HG03135 (cell line): ENCODE measurements around the gene GOT2.
"Not testable (repeated sequence)": the region's sequence is repeated elsewhere in the genome, so short reads cannot be mapped to it uniquely, and the experiment has no call there.

Experiments used
- ATAC-seq: cut with Tn5 transposase; IDR thresholded peaks from one replicate; pipeline ENCODE4 v1.9.1; 2021; ENCODE audit warnings: mild to moderate bottlenecking, moderate library complexity; ENCODE audit not compliant: unreplicated experiment

GOT2 gene

DNA sequence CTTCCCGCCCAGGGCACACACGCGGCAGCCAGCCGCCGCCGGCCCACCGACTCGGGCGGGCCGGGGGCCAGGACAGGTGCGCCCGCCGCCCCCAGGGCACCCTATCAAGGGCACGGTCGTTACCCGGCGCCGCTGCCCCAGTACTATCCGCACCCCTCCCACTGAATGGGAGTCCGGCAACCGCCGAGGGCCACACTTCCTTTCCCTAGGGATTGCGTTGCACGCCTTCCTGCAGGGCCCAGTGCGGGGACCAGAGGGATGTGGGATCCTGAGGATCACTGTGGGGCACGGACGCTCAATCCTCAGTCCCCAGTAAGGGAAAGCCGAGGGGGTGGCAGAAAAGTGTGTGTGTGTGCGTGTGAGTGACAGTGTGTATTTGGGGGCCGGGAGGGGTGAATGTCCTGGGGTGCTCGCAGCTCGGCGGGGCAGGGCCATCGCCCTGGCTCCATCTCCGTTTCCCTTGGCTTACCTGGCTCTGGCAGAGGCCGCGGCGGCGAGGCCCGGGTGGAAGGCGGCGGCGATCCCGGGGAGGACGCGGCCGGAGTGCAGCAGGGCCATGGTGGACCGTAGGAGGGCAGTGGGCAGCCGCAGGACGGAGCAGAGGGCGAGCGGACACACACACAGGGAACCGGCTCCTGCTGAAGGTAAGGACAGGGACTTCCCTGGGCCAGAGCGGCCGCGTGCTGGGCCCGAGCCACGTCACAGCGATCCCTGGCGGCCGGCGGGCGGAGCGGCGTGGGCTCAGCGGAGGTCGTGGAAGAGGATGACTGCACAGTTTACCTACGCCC, at the start of gene GOT2:
TSS of gene GOT2 (minus strand) at position 646 of the 788 bp plus-strand sequence. CDS start at position 558, 88 bp downstream.
- peak; percentile 93 for ATAC-seq

DNA sequence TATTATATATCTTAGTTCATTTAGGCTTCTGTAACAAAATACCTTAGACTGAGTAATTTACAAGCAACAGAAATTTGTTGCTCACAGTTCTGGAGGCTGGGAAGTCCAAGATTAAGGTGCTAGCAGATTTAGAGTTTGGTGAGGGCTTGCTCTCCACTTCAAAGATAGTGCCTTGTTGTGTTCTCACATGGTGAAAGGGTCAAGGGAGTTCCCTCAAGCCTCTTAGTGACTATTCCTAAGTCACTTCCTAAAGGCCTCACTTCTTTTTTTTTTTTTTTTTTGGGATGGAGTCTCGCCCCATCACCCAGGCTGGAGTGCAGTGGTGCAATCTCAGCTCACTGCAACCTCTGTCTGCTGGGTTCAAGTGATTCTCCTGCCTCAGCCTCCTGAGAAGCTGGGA, 45.2 kb upstream of the GOT2 start:
- not testable (repeated sequence) for ATAC-seq

DNA sequence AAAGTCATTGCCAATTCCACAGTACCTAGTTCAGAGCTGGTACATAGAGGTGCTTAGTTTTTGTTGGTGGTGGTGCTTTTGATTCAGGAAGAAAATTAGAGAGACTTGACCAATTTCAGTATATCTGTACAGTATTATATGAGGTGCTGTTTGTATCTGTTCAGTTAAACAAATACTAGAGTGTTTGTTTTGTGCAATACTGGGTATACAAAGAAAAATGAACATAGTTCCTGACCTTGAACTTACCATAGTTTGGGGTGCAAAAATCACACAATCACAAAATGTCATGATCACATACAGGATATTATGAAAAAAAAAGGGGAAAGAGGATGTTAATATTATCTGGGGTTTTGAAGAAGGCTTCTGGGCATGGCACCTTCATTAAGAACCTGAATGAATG, 39.8 kb upstream of the GOT2 start:
- ATAC-seq, result no peak

DNA sequence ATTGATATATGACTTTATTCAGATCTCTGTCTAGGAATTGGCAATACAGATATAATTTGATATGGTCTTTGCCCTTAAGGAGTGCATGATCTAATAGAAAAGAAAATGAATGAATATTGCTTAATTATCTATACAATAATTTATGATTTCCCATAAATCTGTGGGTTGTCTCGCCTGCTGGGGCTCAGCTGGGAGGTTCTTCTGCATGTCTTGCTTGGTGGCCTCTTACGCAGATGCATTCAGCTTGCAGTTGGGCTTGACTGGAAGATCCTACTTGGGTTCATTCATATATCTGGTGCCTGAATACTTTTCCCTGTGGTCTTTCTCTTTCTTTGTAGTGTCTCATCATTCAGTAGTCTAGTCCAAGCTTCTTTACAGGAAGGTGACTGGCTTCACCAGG, 34.0 kb upstream of the GOT2 start:
- no peak for ATAC-seq

DNA sequence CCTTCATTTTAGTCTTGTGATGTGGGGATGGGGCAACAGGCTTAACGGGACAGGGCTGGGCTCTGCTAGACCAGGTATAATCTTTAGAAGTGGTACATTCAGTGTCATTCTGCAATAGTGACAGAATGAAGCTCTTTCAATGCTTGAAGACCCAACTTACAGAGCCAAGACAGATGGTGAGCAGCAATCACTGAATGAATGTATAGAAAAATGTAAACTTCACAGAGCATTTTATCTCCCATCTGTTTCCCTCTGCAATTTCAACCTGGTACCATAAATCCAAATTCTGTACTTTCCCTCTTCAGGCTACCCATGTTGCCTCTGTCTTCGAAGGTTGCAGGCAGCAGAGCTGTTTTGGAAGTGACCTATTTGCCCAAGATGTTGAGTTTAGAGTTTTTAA, 33.5 kb upstream of the GOT2 start:
- ATAC-seq, result no peak

DNA sequence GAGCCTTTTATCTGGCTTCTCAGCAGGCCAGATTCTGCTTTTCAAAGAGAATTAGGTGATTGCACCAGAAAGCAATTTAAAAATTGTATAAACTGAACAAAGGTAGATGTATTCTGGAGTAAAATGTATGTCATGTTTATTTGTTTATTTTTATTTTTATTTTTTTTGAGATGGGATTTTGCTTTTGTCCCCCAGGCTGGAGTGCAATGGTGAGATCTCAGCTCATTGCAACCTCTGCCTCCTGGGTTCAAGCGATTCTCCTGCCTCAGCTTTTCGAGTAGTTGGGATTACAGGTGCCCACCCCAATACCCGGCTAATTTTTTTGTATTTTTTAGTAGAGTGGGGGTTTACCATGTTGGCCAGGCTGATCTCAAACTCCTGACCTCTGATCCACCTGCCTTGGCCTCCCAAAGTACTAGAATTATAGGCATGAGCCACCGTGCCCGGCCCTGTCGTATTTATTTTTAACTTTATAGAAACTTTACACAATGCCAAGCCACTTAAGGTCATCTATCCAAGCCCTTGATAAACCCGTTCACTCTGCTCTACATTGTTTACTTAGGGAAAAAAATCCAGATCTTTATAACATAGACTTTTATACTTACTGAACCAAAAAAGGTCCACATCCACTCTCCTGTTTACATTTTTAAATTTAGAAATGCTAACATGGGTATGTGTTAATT, 22.7 kb upstream of the GOT2 start:
- no peak for ATAC-seq

DNA sequence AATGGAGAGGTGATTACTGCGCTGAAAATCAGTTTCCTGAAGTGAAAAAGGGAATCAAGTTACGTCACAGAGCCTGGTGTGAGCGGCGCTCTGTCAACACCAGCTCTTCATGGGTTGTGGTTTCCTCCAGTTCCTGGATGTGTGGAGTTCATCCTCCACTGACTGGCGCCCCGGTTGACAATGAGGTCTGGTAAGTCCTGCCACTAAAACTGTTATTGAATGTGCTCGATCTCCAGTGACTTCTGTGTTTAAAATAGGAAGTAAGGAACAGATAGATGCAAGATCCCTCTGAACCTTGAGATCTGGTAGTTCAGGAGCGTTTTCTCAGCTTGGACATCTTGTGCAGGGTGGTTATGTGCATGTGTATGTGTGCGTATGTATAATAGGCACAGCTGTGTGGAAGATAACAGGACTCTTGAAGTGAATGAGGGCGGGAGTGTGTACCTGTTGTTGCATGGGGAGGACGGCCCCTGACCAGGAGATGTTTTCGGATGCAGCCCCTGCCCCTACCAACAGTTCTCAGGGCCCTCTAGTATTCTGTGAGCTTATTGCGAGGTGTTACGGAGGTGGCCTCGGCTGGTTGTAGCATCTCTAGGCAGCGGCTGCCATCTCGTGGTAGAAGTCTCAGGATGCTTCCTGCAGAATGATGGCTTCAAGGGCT, 22.0 kb upstream of the GOT2 start:
- peak; percentile 96 for ATAC-seq

DNA sequence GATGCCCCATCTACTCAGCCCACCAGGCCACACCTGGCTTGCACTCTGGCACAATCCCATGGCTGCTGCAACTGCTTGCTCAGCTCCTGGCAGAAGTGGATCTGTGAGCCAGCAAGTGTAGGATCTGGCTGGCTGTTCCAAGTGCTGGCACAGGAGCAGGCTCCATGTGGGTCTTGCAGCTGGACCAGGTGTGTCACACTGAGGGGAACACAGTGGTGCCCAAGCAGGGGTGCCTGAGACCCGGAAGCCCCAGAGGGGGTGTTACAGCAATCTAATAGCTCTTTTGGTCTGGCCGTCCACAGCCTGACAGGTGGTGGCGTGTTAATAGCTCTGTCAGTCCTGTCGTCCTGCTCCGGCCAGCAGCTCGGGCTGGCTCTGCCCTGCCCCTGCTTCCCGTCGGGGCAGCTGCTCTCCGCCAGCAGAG, 19.6 kb upstream of the GOT2 start:
- ATAC-seq, result no peak

DNA sequence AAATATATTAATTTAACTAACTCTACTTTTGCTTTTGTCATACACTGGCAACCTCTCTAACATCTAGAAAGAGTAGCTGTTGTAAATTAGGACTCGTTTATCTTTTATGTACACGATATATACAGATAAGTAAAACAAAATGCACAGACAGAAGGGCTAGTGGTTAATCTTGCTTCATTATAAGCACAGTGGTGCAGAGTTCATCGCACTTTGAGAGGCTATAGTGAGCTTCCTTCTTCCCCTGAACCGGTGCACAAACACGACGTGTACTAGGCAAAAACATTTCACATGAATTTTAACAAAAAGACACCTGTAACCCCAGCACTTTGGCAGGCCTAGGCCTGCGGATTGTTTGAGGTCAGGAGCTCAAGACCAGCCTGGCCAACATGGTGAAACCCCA, 10.4 kb upstream of the GOT2 start:
- no peak for ATAC-seq

DNA sequence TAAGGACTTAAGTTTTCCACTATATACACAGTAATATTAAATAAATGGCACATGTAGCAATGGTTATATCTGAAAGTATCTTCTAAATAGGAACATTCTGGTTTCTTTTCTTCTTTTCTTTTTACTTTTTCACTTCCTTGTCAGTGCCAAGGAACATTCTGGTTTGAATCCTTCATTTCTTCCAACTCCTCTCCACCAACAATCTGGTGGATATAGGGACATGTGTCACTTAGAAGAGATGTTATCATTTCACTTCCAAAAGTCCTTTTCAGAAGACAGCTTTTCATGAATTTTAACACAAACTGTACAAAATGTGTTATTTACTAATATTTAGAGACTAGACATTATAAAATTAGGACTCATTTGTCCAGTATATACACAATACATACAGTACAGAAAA, 7.9 kb upstream of the GOT2 start:
- no peak for ATAC-seq

DNA sequence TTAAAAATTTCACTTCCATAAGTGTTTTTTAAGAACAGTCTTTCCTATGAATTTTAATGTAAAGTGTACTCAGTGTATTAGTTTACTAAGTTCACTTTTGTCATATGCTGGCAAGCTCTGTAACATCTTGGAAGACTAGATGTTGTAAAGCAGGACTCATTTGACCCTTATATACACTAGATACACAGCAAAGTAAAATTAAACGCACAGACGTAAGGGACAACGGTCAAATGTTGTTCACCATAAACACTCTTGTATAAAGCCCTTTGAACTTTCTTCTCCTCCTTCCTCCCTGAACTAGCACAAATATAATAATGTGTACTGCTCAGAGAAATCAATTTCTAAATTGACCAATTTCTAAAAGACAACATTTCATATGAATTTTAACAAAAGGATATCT, 7.0 kb upstream of the GOT2 start:
- ATAC-seq, result no peak

DNA sequence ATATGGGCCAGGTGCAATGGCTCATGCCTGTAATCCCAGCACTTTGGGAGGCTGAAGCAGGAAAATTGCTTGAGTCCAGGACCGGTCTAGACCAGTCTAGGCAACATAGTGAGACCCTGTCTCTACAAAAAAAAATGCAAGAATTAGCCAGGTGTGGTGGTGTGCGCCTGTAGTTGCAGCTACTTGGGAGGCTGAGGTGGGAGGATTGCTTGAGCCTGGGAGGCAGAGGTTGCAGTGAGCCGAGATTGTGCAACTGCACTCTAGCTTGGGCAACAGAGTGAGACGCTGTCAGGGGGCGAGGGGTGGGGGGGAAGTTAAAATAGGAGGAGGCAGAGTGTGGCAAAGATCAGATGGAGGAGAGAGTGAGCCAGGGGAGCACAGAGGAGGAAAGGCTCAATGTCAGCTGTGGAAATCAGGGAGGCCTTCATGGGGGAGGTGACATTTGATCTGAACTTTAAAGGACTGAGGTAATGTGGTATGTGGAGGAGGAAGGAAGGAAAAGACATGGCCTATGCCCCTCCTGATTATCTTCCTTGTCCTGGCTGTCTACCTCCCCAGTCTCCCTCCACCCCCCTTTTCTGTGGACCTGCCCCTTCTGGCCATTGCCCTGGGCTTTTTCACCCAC, 4.7 kb upstream of the GOT2 start:
- no peak for ATAC-seq

DNA sequence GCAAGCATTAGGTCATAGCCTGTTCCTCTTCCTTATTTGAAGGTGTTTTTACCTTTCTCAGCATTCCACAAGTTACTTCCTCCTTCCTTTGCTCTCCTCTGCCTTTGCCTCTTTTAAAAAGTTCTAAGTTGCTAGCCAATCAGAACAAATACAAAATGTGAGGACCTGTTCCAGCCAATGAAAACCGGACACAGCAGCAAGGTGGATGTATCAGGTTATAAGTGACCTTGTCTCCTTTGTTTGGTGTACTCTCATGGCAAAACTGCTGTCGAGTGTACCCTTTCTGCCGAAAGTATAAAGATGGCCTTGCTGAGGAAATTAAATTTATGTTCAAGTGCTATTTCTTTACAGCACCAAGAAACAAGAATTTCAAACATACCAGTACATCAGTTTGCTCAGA, 2.2 kb upstream of the GOT2 start:
- not testable (repeated sequence) for ATAC-seq

DNA sequence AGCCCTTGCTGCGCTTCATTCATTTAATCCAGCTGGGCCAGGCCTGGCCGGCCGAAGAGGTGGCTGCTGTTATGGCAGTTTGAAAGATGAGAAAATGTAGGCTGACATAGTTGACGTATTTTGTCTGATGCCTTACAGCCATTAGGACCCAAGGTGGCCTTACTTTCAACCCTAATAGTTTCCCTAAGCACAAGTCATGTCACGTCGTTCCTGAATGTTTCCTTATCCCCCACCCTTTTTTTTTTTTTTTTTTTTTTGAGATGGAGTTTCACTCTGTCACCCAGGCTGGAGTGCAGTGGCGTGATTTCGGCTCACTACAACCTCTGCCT, 307 bp upstream of the GOT2 start:
- ATAC-seq, result no peak

DNA sequence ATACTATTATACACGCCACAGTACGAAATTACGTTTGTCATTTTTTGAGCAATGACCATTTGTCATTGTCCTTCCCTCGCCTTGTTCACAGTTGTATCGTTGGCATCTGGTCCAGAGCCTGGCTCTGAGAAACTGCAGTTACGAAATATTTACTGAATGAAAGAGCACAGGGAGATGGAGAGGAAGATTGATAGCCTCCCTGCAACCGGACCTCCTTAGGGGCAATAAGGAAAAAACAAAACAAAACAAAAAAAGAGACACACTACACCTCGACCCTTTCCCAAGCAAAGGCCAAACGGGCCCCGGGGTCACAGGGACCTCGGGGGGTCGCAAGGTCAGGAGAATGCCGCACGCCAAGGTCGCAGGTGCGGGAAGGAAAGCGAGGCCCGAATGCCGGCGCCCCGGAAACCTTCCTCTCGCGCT, 857 bp downstream of the GOT2 start:
- ATAC-seq, result no peak

DNA sequence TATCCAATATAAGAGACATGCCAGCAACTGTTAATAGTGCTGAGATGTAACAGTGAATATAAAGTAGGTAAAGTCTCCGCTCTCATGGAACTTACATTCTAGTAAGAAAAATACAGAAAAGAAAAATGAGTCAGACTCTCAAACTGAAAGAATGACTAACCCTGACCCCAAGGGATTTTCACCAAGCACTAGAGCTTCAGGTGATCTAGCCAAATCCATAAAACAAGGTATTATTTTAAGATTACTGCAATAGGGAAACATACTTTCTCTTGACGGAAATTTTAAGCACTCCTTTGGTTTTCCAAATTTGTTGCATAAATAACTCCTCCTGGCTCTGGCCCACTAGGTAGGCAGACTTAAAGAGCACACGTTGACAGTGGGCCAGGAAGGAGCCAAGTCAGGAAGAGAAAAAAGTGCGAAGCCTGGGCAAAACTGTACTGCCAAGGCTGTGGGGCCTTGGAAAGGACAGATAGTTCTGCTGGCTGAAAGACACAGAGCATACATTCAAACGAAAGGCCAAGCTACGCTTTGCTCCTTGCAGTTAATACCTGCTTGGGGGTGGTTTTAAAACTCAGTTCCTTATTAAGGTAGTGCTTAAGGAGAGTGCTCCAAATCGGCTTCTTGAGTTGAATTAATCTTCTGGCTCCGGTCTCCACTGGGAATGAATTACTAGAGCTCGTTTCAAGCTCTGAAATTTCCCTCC, 1.4 kb downstream of the GOT2 start:
- peak; percentile 38 for ATAC-seq

DNA sequence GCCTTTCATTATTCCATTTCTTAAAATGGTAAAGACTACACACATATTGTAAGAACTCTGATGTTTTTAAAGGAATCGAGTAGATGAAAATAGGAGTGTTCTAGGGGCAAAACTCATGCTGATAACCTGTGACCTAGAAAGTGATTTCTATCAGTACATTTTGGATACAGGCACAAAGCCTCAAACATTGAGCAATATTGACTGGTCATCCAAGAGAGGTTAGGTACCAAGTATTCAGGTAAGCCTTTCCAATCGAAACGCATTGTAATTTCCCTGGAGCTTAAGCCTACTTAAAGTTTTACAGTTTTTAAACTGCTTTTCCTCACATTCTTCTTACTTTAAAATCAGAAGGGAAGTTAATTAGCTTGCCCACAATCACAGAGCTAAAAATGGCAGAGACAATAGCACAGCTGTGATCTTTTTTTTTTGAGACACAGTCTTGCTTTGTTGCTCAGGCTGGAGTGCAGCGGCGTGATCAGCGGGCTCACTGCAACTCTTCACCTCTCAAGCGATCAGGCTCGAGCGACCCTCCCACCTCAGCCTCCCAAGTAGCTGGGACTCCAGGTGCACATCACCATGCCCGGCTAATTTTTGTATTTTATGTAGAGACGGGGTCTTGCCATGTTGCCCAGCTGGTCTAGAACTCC, 3.3 kb downstream of the GOT2 start:
- ATAC-seq, result no peak

DNA sequence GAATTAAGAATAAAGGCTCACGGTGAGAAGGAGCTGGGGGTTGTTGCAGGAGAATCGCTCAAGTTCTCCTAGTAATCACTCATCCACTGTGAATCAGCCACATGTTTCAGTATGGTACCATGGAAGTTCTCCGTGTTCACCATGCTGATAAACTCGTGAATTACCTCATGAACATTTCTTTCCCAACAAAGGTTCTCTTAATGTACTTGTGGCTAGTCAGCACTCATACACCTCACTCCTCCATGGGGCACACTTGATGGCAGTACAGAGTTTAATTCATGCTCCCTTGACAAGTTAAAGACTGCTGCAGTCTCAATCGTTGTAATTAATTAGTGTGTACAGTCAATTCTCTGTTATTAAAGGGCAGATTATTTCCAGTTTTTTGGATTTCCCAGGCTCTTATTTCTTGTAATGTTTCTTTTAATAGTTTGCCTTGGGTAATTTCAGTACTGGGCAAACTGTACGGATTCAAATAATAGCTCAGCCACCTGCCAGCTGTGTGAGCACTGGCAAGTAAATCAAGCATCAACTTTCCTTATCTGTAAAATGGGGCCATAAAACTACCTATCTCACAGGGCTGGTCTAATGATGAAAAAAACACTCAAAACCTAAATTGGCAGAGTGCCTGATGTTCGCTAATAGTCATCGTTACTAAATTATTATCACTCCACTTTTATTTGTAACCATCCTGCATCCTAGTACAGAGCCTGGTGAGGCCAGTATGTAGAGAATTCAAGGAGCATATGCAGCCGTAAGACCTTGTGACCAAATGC, 6.1 kb downstream of the GOT2 start:
- ATAC-seq, result no peak

DNA sequence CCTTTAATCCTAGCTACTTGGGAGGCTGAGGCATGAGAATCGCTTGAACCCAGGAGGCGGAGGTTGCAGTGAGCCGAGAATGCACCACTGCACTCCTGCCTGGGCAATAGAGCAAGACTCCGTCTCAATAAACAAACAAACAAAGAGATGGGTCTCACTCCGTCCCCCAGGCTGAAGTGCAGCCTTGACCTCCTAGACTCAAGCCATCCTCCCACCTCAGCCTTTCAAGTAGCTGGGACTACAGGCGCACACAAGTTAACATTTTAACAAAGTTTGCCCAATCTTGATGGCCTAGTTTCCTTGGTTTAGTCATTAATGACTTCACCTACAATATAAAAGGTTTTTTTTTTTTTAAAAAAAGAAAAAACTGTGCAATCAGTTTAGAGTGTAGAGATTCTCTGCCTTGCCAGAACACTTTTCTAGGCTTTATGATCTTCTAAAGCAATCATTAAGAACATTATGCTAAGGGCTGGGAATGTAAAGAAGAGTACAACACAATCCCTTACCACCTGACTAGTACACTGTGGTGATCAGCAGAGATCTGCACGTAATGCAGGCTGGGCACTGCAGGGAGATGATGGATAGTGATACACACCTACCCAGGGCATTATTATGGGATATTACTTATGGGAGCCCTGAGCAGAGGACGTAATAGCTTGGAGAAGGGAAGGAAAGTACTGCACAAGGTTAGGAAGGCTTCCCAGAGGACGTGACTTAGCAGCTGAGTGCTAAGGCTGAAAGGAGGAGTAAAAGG, 6.9 kb downstream of the GOT2 start:
- no peak for ATAC-seq
